GM21737 (cell line): ENCODE results near the gene AKAIN1.

ENCODE experiments used
- ATAC-seq: cut with Tn5 transposase; IDR thresholded peaks from one replicate; pipeline ENCODE4 v1.9.1; 2021; ENCODE audit warnings: mild to moderate bottlenecking, moderate library complexity; ENCODE audit not compliant: unreplicated experiment

AKAIN1 gene, protein sequence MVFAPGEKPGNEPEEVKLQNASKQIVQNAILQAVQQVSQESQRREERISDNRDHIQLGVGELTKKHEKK

GRCh38 chr18:5197032-5197434 lies at the start of gene AKAIN1:
TSS of gene AKAIN1 (minus strand) at chr18:5197257. CDS start at chr18:5197053, 204 bp downstream.
- no peak for ATAC-seq

DNA sequence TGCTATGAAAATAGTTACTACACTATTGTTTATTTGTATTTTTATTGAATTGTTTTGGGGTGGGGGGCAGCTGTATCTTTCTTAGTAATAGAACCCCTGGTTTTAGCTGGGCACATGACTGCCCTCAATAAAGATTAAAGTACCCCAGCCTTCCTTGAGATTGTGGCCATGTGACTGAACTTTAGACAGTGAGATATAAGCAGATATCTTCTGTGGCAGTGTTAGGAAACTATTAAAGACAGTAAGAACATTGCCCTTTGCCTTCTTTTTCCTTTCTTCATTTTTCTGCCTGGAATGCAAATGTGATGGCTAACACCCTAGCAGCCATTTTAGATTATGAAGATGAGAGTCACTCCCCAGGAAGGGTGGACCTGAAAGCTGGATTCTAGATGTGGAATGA lies 47.9 kb upstream of the AKAIN1 start:
- ATAC-seq, result no peak

DNA sequence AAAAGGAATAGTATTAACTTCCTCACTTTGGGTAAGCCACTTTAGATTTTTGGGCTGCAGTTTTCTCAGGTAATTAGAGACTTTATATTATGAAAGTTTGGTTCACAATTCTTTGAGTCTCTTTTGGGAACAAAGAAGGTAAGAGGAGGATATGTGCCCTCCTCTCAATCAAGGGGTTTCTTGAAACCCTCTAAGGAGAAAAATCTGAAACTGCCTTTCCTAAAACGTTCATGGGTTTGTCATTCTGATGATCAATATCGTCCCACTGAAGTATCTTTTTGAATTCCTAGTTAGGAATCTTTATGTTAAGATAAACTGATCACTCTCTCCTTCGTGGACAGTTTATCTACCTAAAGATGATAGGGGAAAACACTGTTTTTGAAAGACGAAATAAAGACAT lies 42.4 kb upstream of the AKAIN1 start:
- no peak for ATAC-seq

DNA sequence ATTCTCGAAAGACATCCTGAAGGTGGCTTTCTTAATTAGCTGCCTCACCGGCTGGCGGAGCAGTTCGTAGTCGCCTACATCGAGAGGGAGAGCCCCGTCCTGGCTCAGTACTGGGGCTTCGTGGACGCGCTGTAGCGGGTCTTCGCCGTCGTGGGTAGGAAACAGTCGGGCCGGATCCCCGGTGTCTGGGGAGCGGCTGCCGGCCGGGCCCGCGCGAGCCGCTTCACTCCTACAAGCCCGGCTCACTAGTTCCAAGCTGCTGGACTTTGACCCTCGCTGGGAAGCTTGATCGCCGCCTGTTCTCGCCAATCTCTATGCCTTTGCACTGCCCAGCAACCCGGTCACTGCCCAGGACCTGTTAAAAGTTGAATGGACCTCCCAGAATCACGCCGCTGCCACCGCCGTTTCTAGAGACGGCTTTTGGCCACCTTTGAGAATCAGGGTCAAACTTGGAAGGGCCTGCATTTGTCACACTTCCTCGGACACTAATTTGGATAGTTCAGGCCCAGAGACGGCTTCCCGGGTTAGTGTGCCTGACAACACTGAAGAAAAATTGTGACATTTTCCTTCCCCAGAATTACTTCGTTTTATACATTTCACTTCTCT lies 41.4 kb upstream of the AKAIN1 start:
- ATAC-seq, result peak; percentile 29

GRCh38 chr18:5237723-5238370 lies 40.8 kb upstream of the AKAIN1 start:
- ATAC-seq, result peak; percentile 95

GRCh38 chr18:5237083-5237722 lies 40.1 kb upstream of the AKAIN1 start:
- ATAC-seq, result peak; percentile 37

DNA sequence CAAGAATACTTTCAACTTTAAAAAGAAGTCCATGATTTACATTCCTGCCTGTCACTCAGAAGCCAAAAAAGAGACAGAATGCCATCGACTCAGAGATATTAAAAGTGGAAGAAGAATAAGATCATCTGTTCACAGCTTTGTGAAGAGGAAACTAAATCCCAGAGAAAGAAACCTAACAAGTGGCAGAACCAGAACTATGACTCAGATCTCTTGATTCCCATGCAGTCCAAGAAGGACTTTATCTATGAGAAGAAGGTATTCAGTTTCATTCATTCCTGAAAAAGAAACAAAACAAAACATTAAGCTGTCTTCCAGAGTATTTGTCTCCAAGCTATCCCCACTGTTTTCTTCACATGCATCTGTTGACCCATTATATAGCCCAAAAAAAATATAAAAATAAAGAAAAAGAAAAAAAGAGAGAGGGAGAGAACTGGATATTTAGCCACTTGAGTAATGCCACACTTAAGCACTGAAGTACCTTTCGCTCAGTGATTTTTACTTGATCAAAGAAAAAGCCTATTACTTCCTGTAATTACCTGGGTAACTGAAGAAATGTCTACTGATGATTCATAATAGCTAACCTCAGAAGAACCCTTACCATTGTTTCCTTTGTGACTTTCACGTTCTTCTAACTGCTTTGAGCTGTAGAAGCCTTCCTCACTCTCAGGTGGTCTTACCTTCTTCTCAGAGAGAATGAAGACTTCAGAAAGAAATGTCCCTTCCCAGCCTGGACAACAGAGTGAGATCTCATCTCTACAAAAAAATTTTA lies 17.7 kb upstream of the AKAIN1 start:
- ATAC-seq, result no peak

GRCh38 chr18:5207471-5208150 lies 10.6 kb upstream of the AKAIN1 start:
- ATAC-seq, result no peak

GRCh38 chr18:5198311-5198710 lies 1.3 kb upstream of the AKAIN1 start:
- ATAC-seq, result no peak

DNA sequence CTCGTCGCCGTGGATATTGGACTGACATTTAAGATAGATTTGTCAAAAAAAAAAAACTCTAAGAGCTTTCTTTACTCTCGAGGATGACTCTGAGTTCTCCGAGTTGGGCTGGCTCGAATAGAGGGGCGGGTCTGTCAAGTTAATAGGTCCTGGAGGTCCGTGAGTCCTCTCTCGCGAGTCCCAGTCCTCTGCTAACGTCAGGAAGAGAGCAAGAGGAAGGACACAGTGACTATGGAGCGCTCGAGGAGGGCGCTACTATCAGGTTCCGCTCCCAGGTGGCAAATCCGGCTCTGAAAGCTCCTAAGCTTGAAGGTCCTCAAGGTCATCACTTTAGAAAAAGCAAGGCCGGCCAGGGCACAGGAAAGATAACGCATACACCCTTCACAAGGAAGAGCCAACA lies 404 bp upstream of the AKAIN1 start:
- ATAC-seq, result no peak

- no peak for ATAC-seq
Measured at GRCh38 chr18:5196253-5197031, 615 bp downstream of the AKAIN1 start.

GRCh38 chr18:5195656-5196055 lies 1.4 kb downstream of the AKAIN1 start:
- no peak for ATAC-seq

DNA sequence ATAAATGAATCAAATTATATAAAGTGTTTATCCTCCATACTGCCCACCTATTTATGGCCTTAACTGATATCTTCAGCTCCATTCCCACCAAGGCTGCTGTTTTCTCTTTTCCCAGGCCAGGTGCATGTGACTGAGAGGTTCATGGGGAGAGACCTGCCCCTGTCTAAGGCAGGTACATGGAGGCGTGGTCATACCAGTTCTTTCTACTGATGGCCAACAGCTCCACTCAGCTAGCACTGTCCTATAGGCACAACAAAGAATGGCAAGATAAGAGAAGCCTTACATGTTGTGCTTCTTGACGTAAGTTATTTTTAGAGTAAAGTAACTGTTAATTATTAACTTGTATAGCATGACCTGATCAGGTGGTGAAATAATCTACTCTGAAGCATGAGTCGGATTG lies 16.8 kb downstream of the AKAIN1 start:
- ATAC-seq, result no peak

DNA sequence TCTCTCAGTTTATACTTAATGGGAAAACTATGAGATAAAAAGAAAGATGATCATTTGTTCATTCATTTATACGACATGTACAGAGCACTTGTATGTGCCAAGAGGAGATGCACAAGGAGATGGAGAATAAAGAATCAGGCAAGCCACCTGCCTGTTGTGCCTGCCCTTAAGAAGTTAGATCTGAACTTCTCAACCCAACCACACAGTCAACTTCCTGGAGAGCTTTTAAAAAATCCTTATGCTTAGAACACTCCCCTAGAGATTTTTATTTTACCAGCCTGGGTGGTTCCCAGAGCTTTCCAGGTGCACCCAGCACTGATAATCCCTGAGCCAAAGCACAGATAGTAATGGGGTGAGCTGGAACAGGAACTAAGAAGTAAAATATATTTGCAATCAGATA lies 18.5 kb downstream of the AKAIN1 start:
- ATAC-seq, result no peak

- peak; percentile 67 for ATAC-seq
Measured at GRCh38 chr18:5175378-5175777, 21.7 kb downstream of the AKAIN1 start.

- no peak for ATAC-seq
Measured at GRCh38 chr18:5173646-5174045, 23.4 kb downstream of the AKAIN1 start.

- ATAC-seq, result no peak
Measured at GRCh38 chr18:5173236-5173635, 23.8 kb downstream of the AKAIN1 start.

DNA sequence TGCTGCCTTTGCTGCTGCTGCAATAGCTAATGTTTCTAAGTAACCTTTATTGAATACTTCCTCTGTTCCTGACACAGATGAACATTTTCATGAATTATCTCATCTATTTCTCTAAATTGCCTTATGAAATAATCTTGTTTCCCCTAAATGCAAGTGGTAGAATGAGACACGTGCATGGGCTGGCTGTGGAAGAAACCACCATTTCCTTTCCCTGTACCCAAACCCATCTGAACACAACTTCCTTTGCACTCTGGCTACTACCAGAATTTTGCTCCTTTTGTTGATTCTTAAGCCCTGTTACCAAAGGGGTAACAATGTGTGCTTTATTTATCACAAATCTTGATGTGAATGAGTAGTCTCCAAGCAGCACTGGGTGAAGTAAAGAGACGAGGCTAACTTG lies 29.2 kb downstream of the AKAIN1 start:
- ATAC-seq, result no peak

DNA sequence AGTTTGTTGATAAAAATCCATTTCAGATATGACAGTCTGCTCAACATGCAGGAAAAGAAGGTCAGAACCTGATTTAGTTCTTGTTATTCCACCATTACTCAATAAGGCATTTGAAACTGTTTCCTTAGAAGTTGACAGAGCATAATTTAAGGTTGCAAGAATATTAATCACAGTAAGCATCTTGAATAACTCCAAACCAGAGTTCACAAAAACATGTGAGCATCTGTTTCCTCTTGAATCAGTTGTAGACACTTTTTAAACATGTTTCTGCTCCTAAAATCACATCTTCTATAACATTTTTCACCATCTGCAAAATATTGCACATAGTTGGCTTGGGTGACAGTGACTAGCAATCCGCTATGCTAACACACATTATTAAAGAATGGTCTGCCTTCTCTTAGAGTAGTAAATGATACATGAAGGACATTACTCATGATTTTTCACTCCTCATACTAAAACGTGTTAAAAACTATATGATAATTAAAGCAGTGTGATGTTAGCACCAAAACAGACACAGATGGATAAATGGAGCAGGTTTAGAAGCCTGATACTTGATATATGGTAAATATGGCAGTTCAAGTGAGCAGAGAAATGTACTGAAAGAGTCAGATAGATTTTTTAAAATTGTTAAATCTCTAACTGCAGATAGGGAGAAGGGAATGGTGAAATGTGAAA lies 30.3 kb downstream of the AKAIN1 start:
- ATAC-seq, result no peak

- ATAC-seq, result no peak
Measured at GRCh38 chr18:5164903-5165302, 32.2 kb downstream of the AKAIN1 start.
